Middle frontal gyrus (tissue), 1 donor: ENCODE results near the gene RASGEF1B.
A peak's percentile ranks its signal among the peaks of the same experiment; 100 is the strongest.

ENCODE experiments used
- DNase-seq: peaks from one replicate; pipeline ENCODE4 v3.0.0-alpha.2; 2015; ENCODE audit warnings: low spot score; ENCODE audit errors: extremely low spot score

Gene RASGEF1B

DNA sequence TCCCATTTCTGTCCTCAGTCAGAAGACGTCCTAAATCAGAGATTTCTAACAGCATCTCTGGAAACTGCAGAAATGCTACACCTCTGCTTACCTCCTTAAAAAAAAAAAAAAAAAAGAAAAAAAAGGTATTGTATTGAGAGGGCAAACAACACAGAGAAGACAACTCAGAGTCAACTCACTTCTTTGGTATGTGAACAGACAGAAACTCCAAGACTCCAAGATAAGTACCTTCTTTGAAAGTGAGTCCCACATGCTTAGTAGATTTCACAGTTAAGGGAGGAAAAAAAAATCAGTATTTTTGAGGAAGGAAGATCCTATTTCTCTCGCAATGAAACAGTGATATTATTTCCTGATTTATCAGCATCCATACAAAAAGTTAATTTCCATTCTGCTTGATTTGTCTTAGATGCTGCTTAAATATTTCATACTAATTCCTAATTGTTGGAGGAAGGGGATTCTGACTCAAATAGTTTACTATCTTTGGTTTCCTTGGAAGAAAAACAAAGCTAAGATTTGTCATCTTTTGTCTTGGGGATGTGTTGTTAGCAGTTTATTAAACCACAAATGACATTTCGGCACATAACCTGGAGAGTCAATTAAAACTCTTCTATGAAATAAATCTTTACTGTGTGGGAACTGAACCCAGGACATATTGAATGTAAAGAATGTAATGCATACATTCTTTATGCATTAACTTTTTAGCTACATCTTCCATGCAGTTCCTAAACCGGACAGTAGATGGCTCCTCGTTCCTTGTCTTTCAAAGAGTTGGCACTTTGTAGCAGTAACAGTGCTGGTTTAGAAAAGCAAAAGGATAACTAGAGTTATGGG, 4.7 kb downstream of the RASGEF1B start:
- peak; percentile 88 for DNase-seq

DNA sequence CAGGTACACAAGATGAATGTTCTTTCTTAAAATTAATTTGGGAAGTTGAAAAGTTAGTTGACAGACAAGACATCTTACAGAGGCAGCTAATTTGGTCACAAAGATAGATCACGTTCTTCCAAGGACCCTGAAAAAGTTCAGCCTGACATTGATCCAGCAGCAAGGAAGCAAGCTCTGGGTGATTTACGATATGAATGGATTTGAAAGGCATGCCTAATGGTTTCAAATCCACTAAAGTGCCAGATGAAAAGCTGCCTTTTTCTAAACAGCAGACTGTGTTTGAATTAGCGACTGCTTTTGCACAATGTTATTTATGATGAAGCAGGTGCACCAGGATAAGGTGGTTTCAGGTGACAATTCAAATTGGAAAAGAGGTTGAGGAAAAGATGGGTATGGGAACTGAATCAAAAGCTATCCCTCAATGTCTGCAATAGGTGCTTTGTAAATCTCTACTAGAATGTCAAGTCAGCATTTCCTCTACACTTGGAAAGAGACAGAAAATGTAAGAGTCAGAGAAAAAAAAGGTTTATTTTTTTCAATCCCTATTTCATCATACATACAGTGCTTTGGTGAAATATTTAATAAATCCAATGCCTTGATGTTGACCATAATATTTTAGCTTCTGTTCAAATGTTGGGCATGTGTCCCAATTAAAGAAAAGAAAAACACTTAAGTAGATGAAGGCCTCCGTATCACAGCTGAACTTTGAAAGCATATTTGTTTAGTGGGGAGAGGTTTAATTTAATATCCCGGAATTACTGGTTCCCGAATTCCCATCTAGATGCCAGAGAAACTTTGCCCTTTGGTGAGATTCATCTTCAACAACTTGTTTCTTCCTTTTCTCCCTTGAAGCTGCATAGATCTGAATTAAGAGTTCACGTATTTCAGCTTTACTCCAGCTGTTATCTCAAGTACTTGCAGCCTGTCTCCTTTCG, 6.0 kb downstream of the RASGEF1B start:
- DNase-seq = no peak

DNA sequence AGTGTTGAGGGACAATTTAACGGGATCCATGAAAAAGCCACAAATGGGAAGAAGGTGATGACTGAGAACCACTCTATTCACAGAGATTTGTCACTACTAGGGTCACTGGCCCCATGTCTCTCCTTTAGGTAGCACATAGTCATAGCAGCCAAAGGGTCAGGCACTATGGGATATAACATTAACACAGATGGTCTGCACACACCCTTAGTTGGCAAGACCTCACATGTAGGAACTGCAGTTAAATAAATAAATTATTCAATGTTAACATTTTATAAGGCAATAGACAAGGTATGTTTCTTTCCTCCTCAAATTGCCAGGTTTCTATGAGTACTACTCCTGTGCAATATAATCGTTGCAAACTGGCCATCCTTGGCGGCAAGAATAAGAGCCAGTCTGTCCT, 10.9 kb downstream of the RASGEF1B start:
- no peak for DNase-seq

DNA sequence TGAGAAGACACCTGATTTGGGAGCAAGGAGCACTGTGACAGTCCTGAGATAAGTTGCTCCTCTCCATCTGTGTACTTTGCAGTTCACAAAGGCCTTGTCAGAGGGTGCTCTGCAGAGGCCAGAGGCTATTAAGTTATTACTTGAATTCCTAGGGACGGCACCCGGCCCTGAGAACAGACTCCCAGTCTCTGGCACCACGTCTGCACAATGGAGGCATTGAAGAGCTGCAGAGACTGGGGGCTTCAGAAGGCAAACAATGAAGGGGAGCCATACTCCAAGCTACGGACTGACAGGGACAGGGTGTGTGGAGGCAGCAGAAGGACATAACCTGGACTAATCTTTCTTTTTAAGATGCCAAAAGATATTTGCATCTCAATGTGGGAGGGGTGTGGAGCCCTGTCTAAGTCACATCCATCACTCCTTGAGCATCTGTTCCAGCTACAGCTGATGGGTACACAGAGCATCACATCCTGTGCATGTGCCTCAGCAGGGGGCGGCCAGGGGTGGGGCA, 11.5 kb downstream of the RASGEF1B start:
- no peak for DNase-seq

DNA sequence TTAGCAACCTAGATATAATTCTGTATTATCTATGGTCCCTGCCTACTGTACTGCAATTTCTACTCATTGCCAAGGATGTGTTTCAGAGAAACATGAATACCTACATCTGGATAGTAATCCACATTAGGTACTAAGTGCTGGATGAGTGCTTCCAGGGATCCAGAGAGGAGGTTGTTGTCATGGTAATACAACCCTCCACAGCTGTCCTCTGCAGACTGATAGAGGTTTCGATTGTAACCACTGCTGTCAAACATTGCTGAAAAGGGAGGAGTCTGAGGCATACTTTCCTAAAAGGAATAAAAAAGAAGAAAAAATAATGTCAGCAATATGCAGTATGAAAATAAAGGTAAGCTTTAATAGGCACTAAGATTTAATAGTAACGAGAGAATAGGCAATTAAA, 12.5 kb downstream of the RASGEF1B start:
- DNase-seq = no peak

DNA sequence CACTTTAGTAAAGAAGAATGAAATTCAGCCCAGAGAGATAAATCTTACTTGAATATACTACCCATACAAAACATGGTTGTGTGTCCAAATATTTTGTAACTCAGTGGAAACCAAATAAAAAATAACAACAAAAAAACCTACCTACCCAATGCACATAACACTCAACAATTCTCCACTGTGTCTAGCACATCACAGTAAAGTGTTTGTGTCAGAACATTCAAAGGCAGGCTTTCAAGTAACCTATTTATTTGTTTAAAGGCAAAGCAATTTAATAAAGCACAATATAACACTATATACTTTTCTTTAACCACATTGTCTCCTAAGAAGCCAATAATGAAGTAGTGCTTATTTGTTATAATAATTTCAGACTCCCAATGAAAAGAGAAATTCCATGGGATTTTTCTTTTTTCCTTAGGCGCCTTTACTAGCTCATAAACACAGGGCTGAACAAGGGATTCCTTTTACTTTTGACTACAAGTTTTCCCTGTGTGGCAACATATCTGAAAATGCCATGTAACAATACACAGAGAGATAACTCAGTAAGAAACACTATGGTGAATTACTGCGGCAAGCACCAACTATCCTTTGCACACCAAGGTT, 13.7 kb downstream of the RASGEF1B start:
- DNase-seq = no peak

DNA sequence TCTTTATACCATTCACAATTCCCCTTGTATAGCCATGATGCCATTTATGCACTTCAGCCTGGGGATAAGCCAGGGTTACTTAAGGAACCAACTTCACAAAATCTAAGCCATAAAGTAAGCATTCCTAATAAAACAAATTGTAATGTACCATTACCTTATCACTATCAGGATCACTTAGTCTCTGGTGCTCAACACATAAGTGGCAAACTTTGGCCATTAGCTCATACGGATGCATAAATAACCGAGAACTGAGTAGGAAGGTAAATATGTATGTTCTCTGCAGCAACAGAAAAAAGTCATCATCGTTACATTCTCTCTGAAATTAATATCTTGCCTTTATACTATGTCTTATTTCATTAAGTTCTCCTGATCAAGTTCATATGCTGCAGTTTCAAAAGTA, 14.4 kb downstream of the RASGEF1B start:
- DNase-seq = no peak

DNA sequence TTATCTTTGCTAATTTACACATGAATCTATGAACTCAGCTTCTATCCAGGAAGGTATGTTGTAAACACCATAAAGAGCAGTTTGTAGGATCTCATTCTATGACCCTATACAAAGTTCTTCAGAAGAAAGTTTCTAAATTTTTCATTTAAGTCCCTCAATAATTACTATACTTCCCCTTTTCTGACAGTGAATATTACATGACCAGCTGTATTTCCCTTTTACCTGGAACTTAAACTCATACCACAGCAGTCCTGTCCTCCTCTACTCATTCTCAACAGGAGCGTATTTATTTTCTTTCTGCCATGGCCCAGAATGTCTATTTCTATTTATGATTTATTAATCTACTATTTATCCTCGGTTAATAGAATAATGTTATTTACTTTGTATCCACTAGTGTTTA, 15.8 kb downstream of the RASGEF1B start:
- no peak for DNase-seq

DNA sequence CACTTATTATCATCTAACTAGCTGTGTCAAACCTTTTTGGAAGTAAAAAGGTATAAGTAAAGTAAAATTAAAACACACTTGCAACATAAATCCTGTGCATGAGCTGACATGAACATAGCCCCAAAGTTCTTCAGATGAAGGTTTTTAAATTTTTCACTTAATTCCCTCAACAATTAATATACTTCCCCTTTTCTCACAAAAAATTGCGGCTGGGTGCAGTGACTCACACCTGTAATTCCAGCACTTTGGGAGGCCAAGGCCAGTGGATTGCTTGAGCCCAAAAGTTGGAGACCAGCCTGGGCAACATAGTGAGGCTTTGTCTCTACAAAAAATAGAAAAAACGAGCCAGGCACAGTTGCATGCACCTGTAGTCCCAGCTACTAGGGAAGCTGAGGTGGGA, 16.8 kb downstream of the RASGEF1B start:
- no peak for DNase-seq

DNA sequence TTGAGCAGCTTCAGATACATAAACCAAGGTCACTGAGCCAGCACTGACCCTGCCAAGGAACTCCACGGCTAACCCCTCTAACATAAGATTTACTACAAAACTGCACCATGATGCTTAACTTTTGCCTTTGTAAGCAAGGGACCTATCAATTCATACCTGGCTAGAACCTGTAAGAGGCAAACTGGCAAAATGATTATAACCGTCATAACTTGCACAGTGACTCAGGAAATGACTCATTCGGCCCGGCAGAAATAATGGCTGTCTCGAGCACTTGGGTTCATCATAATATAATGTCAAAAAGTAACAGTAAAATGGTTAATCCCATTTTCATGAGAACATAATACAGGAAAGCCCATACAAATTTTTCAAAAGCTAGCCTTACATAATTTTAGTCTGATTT, 17.2 kb downstream of the RASGEF1B start:
- DNase-seq = no peak

DNA sequence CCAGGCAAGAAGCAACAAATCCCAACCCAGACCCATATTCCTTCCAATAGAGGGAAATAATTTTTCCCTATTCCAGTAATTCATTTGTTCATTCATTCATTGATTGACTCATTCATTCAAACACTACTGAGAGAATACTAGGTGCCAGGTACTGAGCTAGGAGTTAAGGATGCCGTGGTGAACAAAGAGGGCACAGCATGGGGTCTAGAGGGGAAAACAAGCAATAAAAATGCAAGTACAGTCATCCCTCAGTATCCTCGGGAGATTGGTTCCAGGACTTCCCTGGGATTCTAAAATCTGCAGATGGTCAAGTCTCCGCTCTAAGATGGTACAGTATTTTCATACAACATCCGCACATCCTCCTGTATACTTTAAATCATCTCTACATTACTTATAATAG, 18.7 kb downstream of the RASGEF1B start:
- DNase-seq = no peak

DNA sequence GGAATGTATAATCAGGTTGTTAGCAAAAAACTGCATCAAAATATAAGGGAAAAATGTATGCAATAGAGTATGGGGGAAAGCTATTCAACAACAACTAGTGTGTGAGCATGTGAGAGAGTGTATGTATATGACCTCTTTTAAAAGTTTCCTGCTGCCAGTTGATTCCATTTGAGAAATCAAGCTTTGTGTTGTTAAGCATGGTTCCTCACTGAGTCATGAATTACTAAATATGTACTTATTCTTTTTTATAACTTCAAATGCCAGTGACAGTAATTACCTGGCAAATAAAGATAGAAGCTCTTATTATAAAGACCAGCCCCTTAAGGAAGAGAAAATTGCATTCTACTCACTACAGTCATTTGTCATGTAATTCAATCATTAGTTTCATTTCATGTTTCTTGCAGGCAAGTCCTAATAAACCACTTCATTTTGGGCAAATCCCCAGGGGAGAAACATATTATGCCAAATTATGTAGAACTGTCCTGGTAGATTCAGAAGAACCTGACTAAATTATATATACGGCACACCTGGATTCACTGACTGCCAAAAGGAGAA, 19.2 kb downstream of the RASGEF1B start:
- DNase-seq = no peak

DNA sequence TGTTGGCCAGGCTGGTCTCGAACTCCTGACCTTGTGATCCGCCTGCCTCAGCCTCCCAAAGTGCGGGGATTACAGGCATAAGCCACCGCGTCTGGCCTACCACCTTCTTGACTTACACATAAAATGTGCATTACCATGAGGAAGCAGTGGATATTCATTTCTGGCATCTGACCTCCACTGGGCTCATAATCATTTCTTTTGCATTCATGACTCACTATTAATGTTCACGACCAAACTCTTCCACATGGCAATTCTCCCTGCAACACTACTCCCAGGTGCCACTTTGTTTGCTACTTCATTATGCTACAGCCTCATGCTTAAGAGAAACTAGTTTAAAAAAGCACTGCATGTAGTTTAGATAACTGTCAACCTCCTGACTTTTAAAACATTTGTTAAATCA, 22.7 kb downstream of the RASGEF1B start:
- DNase-seq = no peak

DNA sequence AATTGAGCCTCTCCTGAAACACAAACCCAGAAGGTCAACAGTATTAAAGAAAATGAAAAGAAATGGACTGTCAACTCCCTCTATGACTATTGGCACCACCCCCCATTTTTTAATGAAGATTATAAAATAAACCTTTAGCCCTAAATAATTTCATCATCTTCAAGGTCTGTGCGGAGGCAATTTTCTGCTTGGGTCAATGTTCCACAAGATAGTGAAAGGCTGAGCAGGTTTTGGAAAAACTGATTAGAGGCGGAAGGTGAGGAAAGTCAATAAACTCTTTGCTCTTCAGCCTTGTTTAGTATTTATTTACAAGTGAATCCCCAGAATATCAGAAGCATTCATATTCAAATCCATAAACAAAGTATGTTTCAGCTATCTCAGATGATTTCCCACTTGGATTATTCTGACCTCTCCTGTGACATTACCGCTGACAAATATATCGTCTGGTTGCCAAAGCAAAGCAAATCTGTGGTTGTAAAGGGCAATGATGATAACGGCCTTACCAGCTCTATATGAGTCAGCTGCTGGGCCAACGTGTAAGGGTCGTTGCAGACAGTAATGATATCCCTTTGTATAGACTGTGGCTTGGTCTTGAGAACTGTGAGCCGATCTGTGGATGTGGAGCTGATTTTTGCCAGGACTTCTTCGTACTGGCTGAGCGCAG, 24.0 kb downstream of the RASGEF1B start:
- no peak for DNase-seq

DNA sequence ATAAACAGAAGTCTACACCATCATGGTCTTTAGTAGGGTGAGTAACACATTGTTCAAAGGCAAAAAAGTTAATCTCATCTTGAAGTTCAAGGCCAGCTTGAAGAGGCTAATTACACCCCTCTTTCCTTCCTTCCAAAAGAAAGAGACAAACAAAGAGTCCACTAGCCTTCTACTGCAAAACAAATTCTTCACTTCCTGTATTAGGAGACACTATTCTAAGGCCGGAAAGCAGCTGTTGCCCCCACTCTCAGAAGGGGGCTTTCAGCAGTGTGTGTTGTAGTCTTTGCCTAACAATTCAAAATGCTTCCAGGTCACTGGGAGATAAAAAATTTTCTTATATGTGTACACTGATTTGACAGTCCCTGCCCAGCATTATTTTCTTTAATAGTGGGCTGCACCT, 25.1 kb downstream of the RASGEF1B start:
- DNase-seq = no peak

DNA sequence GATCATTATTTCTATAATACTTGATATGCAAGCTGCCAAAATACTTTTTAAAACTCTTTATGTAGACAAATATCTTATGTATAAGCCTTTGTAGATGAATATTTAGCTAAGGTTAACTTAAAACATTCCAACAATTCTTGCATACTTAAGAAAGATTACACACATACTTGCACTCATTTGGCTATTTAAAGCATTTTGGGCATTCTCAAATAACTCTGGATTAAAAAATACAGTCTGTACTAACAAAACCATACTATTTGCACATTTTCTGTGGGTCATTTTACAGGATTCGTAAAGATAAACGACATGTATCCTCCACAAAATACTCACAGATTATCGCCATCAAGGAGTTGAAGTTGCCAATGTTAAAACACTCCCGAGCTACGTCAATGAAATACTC, 26.5 kb downstream of the RASGEF1B start:
- no peak for DNase-seq

DNA sequence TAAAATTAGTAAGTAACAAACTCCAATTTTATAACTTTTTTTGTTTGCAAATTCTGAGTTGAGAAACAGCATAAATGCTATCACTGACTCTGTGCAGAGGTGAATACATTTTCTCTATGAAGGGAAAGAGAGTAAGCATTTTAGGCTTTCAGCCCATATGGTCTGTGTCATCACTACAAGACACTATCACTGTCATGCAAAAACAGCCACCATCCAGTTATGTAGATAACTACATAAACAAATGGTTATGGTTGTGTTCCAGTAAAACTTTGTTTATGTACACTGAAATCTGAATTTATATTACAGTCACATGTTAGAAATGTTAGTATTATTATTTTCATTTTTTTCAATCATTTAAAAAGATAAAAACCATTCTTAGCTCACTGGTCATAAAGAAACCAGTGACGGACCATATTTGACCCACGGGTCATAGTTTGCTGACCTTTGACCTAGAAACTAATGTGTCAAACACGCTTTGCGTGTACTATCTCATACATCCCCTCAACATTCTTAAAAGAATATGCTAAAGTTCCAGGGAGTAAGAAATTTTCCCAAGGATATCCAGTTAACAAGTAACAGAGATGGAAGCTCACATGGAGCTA, 29.1 kb downstream of the RASGEF1B start:
- no peak for DNase-seq

DNA sequence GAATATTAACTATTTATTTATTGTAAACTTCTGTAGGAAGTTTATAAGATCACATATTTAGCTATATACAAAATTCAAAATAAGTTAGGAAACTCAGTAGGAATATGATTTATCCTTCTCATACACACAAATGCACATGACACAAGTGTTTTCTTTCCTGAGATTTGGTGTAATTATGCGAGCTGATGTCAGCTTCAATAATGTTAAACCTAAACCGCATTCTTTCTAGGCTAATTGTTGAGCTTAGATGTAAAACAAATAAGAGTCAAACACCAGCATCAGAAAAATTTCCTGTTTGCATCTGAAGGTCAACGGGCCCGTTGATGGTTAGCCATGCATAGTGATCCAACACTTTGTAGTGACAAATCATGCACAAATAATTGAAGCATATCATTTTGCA, 30.8 kb downstream of the RASGEF1B start:
- no peak for DNase-seq

DNA sequence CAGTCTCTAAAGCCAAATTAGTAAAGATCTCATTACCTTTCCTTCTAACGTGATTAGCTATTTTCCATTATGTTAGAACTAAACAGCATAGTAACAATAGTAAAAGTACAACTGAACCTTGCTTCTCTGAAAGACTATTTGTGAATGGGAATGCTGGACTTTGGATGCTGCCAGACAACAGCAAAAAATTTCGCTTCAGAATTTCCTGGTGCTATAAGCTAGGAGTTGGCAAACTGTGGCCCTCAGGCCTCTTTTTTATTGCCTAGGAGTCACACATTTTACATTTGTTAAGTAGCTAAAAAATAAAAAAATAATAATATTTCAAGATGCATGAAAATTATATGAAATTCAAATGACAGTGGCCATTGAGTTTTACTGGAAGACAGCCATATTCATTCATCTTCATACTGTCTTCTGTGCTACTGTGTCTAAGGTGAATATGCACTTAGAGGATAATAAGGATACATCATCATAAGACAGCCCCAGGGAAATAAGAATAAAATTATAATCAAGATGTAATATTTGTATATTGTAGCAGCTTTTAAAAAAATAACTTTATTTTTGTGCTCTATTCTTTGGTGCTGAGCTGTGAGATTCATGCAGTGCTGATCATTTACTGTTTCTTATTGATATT, 34.6 kb downstream of the RASGEF1B start:
- no peak for DNase-seq

DNA sequence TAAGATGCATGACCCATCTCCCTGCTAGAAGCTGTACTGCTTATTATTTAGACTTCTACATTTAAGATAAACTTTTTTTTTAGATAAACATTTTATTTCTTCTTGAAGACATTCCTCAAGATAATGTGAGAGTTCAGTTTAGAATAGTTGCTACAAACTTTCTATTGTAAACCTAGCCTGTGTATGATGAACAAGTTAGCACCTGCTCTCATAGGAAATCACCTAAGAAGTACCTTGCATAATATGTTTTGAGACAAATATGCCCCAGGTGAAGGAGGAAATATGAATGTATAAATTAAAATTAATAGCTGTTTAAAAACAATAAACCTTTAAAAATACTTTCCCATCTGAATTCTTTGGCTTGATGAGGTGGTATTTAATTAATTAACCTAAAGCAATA, 35.6 kb downstream of the RASGEF1B start:
- DNase-seq = no peak
